Karpas-422 (cell line): Measurements from ENCODE around the gene GALNTL6. TPM values are rescaled to one million over a fixed set of nuclear protein-coding genes. Genes with fewer than 3 reads are reported as not detected.

ENCODE experiments used
- DNase-seq: peaks from one replicate; pipeline ENCODE4 v3.0.0-alpha.2; 2015
- H2AFZ ChIP-seq: fragments of 200-600 bp; sonication (generic); 2 replicates; pipeline ENCODE4 v1.6.1; 2014; ENCODE audit warnings: antibody characterized with exemption, low read length, mixed read lengths
- H3K27ac ChIP-seq: fragments of 200-600 bp; sonication (generic); 2 replicates; pipeline ENCODE4 v1.5.1; 2014; ENCODE audit warnings: mild to moderate bottlenecking, low read length, moderate library complexity
- H3K27me3 ChIP-seq: fragments of 200-600 bp; sonication (generic); 2 replicates; pipeline ENCODE4 v1.6.1; 2014; ENCODE audit warnings: low read length, mixed read lengths
- H3K36me3 ChIP-seq: fragments of 200-600 bp; sonication (generic); 2 replicates; pipeline ENCODE4 v1.6.1; 2014; ENCODE audit warnings: low read length, mixed read lengths; ENCODE audit not compliant: insufficient read depth
- H3K4me1 ChIP-seq: fragments of 200-600 bp; sonication (generic); 2 replicates; pipeline ENCODE4 v1.6.1; 2014; ENCODE audit warnings: mild to moderate bottlenecking, low read length, mixed read lengths
- H3K4me2 ChIP-seq: fragments of 200-600 bp; sonication (generic); 2 replicates; pipeline ENCODE4 v1.6.1; 2014; ENCODE audit warnings: low read length, low read depth, mild to moderate bottlenecking; ENCODE audit not compliant: poor library complexity, severe bottlenecking
- H3K4me3 ChIP-seq: fragments of 200-600 bp; sonication (generic); 2 replicates; pipeline ENCODE4 v1.5.1; 2014; ENCODE audit warnings: mild to moderate bottlenecking, antibody characterized with exemption, low read length, mixed read lengths
- H3K79me2 ChIP-seq: fragments of 200-600 bp; sonication (generic); 2 replicates; pipeline ENCODE4 v1.6.1; 2014; ENCODE audit warnings: mild to moderate bottlenecking, low read length, mixed read lengths
- H3K9ac ChIP-seq: fragments of 200-600 bp; sonication (generic); 2 replicates; pipeline ENCODE4 v1.6.0; 2014; ENCODE audit warnings: low read length
- H3K9me2 ChIP-seq: fragments of 200-600 bp; sonication (generic), shearing (Covaris generic); replicated peaks from 2 replicates; pipeline ENCODE4 v1.6.0; 2014; ENCODE audit warnings: mild to moderate bottlenecking, low read length, moderate library complexity; ENCODE audit not compliant: insufficient read depth
- H3K9me3 ChIP-seq: fragments of 300-700, 200-600 bp; sonication (generic); 2 replicates; pipeline ENCODE4 v1.6.1; 2014; ENCODE audit warnings: low read length, mixed read lengths
- H4K20me1 ChIP-seq: fragments of 200-600 bp; sonication (generic); 2 replicates; pipeline ENCODE4 v1.6.1; 2014; ENCODE audit warnings: mild to moderate bottlenecking, antibody characterized with exemption, low read length, low read depth; ENCODE audit not compliant: insufficient read depth
- total RNA-seq: library from RNA; depleted of rRNA; stranded (reverse); fragments of >200 nt; shearing (Covaris generic); gene quantifications from 2 replicates; pipeline ENCODE4 v1.2.3, GENCODE V29; 2014; ENCODE audit warnings: low replicate concordance

The GALNTL6 gene
- total RNA-seq, 1 experiment from 2014 or later: not detected

GRCh38 chr4:172207886-172208285 is 394.7 kb downstream of the GALNTL6 start:
- H2AFZ ChIP-seq: no peak overlapping the region
- H3K27me3 ChIP-seq: no peaks in the 10 kb centered on the region
- H3K4me2 ChIP-seq: no peak overlapping the region
- H3K9ac ChIP-seq: no peak overlapping the region
- H3K9me2 ChIP-seq: no peaks in the 10 kb centered on the region
- H3K9me3 ChIP-seq: no peaks in the 10 kb centered on the region
- H3K79me2 ChIP-seq: no peaks in the 10 kb centered on the region
- H3K27ac ChIP-seq: no peak overlapping the region
- no peaks in the 10 kb centered on the region for H3K4me1 ChIP-seq
- no peaks in the 10 kb centered on the region for H4K20me1 ChIP-seq
- DNase-seq: no peak
- no peaks in the 10 kb centered on the region for H3K36me3 ChIP-seq
- H3K4me3 ChIP-seq: no peak overlapping the region

DNA sequence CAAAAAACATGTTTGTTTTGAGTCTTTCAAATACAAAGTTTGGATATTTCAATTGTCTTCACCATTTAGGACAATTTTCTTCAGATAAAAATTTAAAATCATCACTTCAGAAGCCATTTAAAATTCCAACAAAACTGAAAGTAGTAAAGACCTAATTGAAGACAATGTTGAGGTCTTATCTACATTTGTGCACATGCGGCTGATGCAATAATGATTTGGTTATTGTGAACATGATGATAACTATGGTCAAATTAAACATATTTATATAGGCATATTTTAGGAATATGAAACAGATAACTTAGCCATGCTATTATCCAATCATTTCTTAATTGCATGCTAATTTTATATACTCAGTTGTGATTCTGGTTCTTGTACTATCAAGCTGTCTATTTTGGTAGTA is 407.5 kb downstream of the GALNTL6 start:
- Histone ChIP-seq H3K4me2 (no peak overlapping the region), H3K9me2 (no peaks in the 10 kb centered on the region), H3K27me3 (no peaks in the 10 kb centered on the region), H3K79me2 (no peaks in the 10 kb centered on the region), H3K36me3 (no peaks in the 10 kb centered on the region), H3K9me3 (no peaks in the 10 kb centered on the region), H3K9ac (no peak overlapping the region), H2AFZ (no peak overlapping the region), H4K20me1 (no peaks in the 10 kb centered on the region), H3K4me1 (no peaks in the 10 kb centered on the region), H3K27ac (no peak overlapping the region), H3K4me3 (no peak overlapping the region)
- DNase-seq: no peak

DNA sequence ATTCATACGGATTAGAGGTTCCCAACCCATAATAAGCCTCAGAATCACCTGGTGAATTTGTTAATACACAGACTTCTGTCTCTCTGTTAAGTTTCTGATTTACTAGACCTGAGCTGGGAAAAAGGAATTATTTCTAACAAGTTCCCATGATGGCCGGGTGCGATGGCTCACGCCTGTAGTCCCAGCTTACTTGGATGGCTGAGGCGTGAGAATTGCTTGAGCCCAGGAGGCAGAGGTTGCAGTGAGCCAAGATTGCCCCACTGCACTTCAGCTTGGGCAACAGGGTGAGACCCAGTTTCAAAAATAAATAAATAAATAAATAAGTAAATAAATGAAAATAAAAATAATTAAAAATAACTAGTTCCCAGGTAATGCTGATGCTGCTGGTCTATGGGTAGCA is 412.3 kb downstream of the GALNTL6 start:
- Histone ChIP-seq H3K9me3 (no peaks in the 10 kb centered on the region), H2AFZ (no peak overlapping the region), H3K27me3 (no peaks in the 10 kb centered on the region), H3K4me3 (no peak overlapping the region), H3K9ac (no peak overlapping the region), H3K27ac (no peak overlapping the region), H3K4me1 (no peaks in the 10 kb centered on the region), H3K79me2 (no peaks in the 10 kb centered on the region), H3K9me2 (no peaks in the 10 kb centered on the region), H3K4me2 (no peak overlapping the region), H3K36me3 (no peaks in the 10 kb centered on the region), H4K20me1 (no peaks in the 10 kb centered on the region)
- no peak for DNase-seq

- no peaks in the 10 kb centered on the region for H3K9me3 ChIP-seq
- DNase-seq: no peak
- H3K4me1 ChIP-seq: no peaks in the 10 kb centered on the region
- no peak overlapping the region for H3K4me2 ChIP-seq
- no peaks in the 10 kb centered on the region for H3K36me3 ChIP-seq
- H3K4me3 ChIP-seq: no peak overlapping the region
- no peaks in the 10 kb centered on the region for H4K20me1 ChIP-seq
- no peaks in the 10 kb centered on the region for H3K79me2 ChIP-seq
- no peaks in the 10 kb centered on the region for H3K27me3 ChIP-seq
- no peak overlapping the region for H3K9ac ChIP-seq
- H2AFZ ChIP-seq: no peak overlapping the region
- H3K27ac ChIP-seq: no peak overlapping the region
- no peaks in the 10 kb centered on the region for H3K9me2 ChIP-seq
Observed at GRCh38 chr4:172232966-172233365, 419.8 kb downstream of the GALNTL6 start.

- H3K9ac ChIP-seq: no peak overlapping the region
- no peak overlapping the region for H3K4me2 ChIP-seq
- H4K20me1 ChIP-seq: no peaks in the 10 kb centered on the region
- H3K79me2 ChIP-seq: no peaks in the 10 kb centered on the region
- H3K4me1 ChIP-seq: no peaks in the 10 kb centered on the region
- no peak overlapping the region for H3K4me3 ChIP-seq
- H3K27ac ChIP-seq: no peak overlapping the region
- H3K27me3 ChIP-seq: no peaks in the 10 kb centered on the region
- H2AFZ ChIP-seq: no peak overlapping the region
- no peaks in the 10 kb centered on the region for H3K9me2 ChIP-seq
- DNase-seq: no peak
- H3K9me3 ChIP-seq: no peaks in the 10 kb centered on the region
- H3K36me3 ChIP-seq: no peaks in the 10 kb centered on the region
Observed at GRCh38 chr4:172243551-172243950, 430.3 kb downstream of the GALNTL6 start.

- Histone ChIP-seq H3K27me3 (no peaks in the 10 kb centered on the region), H3K4me2 (no peak overlapping the region), H3K4me1 (no peaks in the 10 kb centered on the region), H3K36me3 (no peaks in the 10 kb centered on the region), H2AFZ (no peak overlapping the region), H3K27ac (no peak overlapping the region), H3K79me2 (no peaks in the 10 kb centered on the region), H3K9me3 (no peaks in the 10 kb centered on the region), H3K9me2 (no peaks in the 10 kb centered on the region), H3K9ac (no peak overlapping the region), H4K20me1 (no peaks in the 10 kb centered on the region), H3K4me3 (no peak overlapping the region)
- DNase-seq: no peak
Observed at GRCh38 chr4:172245516-172245915, 432.3 kb downstream of the GALNTL6 start.

DNA sequence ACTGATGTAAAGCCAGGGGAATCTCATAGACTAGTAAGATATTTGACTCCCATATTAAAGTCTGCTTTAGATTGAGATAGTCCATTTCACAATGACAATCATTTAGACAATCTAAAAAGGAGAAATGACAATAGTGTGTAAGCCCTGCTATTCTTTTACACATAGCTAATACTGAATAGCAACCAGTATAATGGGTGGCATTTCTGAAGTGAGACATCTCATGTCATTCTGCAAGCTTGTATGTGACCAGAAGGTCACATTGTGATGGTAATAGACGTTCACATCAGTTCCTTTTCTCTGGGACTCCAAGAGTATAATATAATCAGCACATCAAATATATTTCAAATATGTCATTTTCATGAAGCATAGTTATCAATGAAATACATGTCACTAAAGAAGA is 440.2 kb downstream of the GALNTL6 start:
- H3K27ac ChIP-seq: no peak overlapping the region
- H4K20me1 ChIP-seq: no peaks in the 10 kb centered on the region
- no peaks in the 10 kb centered on the region for H3K27me3 ChIP-seq
- no peaks in the 10 kb centered on the region for H3K36me3 ChIP-seq
- no peak for DNase-seq
- H3K79me2 ChIP-seq: no peaks in the 10 kb centered on the region
- no peak overlapping the region for H3K4me2 ChIP-seq
- no peaks in the 10 kb centered on the region for H3K9me2 ChIP-seq
- H2AFZ ChIP-seq: no peak overlapping the region
- no peaks in the 10 kb centered on the region for H3K4me1 ChIP-seq
- no peak overlapping the region for H3K4me3 ChIP-seq
- no peak overlapping the region for H3K9ac ChIP-seq
- H3K9me3 ChIP-seq: no peaks in the 10 kb centered on the region

- no peak overlapping the region for H3K9ac ChIP-seq
- H3K4me2 ChIP-seq: no peak overlapping the region
- no peaks in the 10 kb centered on the region for H3K4me1 ChIP-seq
- no peak for DNase-seq
- no peaks in the 10 kb centered on the region for H3K27me3 ChIP-seq
- no peaks in the 10 kb centered on the region for H3K9me2 ChIP-seq
- H3K79me2 ChIP-seq: no peaks in the 10 kb centered on the region
- no peaks in the 10 kb centered on the region for H3K9me3 ChIP-seq
- H3K27ac ChIP-seq: no peak overlapping the region
- H4K20me1 ChIP-seq: no peaks in the 10 kb centered on the region
- H3K4me3 ChIP-seq: no peak overlapping the region
- H2AFZ ChIP-seq: no peak overlapping the region
- no peaks in the 10 kb centered on the region for H3K36me3 ChIP-seq
Observed at GRCh38 chr4:172256820-172257219, 443.6 kb downstream of the GALNTL6 start.

DNA sequence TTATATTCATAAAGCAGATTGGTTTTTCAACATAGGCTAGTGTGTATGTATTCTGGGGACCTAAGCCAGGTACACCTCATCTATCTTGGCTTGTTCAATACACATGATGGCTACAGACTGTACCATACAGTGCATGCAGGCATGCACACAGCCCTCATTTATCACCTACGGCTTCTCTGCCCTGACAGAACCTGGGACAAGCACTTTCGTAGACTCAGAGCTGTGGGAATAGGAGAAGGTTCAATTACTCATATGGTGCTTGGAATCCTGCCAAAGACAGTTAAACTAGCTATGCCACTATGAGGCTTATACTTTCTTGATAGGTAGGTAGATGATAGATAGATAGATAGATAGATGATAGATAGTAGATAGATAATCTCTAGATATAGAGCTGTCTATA is 457.2 kb downstream of the GALNTL6 start:
- no peak for DNase-seq
- H4K20me1 ChIP-seq: no peaks in the 10 kb centered on the region
- no peaks in the 10 kb centered on the region for H3K79me2 ChIP-seq
- H2AFZ ChIP-seq: no peak overlapping the region
- no peaks in the 10 kb centered on the region for H3K4me1 ChIP-seq
- H3K4me2 ChIP-seq: no peak overlapping the region
- no peaks in the 10 kb centered on the region for H3K9me3 ChIP-seq
- no peaks in the 10 kb centered on the region for H3K9me2 ChIP-seq
- H3K27me3 ChIP-seq: no peaks in the 10 kb centered on the region
- no peaks in the 10 kb centered on the region for H3K36me3 ChIP-seq
- H3K9ac ChIP-seq: no peak overlapping the region
- no peak overlapping the region for H3K27ac ChIP-seq
- H3K4me3 ChIP-seq: no peak overlapping the region
